Activated CD8-positive, alpha-beta T cell treated with anti-CD3 and anti-CD28 coated beads for 36 hours (primary cell): Measurements from ENCODE around the gene TFEB. TPM values are rescaled to one million over a fixed set of nuclear protein-coding genes. Genes with fewer than 3 reads are reported as not detected.

Source experiments
- ATAC-seq: fragments of 200-7000 bp; cut with Tn5 transposase; one replicate; pipeline ENCODE4 v1.10.0; 2021; ENCODE audit warnings: mild to moderate bottlenecking, moderate library complexity
- CTCF ChIA-PET: fragments of 350-600 bp; sonication (Branson Sonifier 250); formaldehyde crosslinking; loops from one replicate; lab custom pipeline; 2021; ENCODE audit warnings: antibody characterized with exemption; lab: Charles Lee
- POLR2A ChIA-PET: fragments of 350-600 bp; sonication (Branson Sonifier 250); formaldehyde crosslinking; loops from one replicate; lab custom pipeline; 2021; ENCODE audit warnings: antibody characterized with exemption; lab: Charles Lee
- DNase-seq: peaks from one replicate; pipeline ENCODE4 v3.0.0-alpha.2; 2020
- H3K27ac Mint-ChIP-seq: one replicate; pipeline ENCODE4 v1.8.0; 2021; ENCODE audit warnings: mild to moderate bottlenecking, mixed read lengths
- H3K27me3 Mint-ChIP-seq: one replicate; pipeline ENCODE4 v1.8.0; 2021; ENCODE audit warnings: mixed read lengths
- H3K36me3 Mint-ChIP-seq: one replicate; pipeline ENCODE4 v1.8.0; 2021; ENCODE audit warnings: low read depth, mixed read lengths
- H3K4me1 Mint-ChIP-seq: one replicate; pipeline ENCODE4 v1.8.0; 2021; ENCODE audit warnings: low read depth, mixed read lengths
- H3K4me3 Mint-ChIP-seq: one replicate; pipeline ENCODE4 v1.8.0; 2021; ENCODE audit warnings: mild to moderate bottlenecking, moderate library complexity, mixed read lengths
- H3K9me3 Mint-ChIP-seq: one replicate; pipeline ENCODE4 v1.8.0; 2021; ENCODE audit warnings: mixed read lengths
- intact Hi-C: fragments of 100-400 bp; cut with micrococcal nuclease; formaldehyde crosslinking; loops from one replicate; pipeline ENCODE4 v1.10.0; 2022
- total RNA-seq, 2 experiments: library from RNA; stranded (reverse); gene quantifications; one replicate each; pipeline ENCODE4 v1.2.3, GENCODE V29; 2021
- TF ChIP-seq, protein P1 (sequence below): fragments of 200-600 bp; IDR thresholded peaks from one replicate; pipeline ENCODE4 v1.8.0; 2022; ENCODE audit warnings: antibody characterized with exemption, mild to moderate bottlenecking

The TFEB gene
- total RNA-seq, 2 experiments from 2014 or later = 14.6 to 15.9 TPM

DNA sequence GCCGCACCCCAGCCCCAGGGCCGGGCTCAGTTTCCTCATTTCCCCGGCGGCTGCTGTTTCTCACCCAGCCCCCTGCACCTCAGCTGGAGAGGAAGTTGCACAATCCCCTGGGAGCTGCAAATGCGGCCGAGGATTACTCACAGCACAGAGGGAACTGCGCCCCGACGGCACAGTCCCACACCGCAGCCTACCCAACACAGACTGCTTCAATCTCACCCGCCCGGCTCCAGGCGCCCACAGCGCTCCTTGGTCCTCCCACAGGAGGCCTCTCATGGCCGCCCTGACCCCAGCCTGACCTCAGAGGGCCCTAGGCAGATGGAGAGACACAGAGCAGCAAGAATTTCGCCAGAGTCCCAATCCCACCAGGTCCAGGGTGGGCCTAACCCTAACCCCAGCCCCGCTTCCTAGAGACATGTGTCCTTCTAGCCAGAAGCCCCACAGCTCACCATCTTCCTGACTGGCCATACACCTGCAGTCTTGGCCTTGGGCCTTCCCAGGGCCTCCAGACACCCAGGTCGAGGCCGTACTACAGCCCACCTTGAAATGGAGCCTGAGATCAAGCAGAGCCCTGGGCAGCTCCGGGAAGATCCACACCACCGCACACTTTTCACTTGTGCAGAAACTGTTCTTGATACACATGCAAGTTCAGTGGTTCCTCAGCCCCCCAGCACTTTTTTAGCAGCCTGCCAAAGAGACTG is 11.7 kb downstream of the TFEB start:
- ATAC-seq (no peak), DNase-seq (no peak)
- Mint-ChIP-seq H3K27ac (no peak overlapping the region), H3K9me3 (no peaks in the 10 kb centered on the region), H3K36me3 (no peaks in the 10 kb centered on the region), H3K4me3 (no peak overlapping the region), H3K27me3 (no peaks in the 10 kb centered on the region), H3K4me1 (peaks cover 5% of the 10 kb centered on the region)
- intact Hi-C loops = no loop called here
- TF ChIP-seq, protein P1, sequence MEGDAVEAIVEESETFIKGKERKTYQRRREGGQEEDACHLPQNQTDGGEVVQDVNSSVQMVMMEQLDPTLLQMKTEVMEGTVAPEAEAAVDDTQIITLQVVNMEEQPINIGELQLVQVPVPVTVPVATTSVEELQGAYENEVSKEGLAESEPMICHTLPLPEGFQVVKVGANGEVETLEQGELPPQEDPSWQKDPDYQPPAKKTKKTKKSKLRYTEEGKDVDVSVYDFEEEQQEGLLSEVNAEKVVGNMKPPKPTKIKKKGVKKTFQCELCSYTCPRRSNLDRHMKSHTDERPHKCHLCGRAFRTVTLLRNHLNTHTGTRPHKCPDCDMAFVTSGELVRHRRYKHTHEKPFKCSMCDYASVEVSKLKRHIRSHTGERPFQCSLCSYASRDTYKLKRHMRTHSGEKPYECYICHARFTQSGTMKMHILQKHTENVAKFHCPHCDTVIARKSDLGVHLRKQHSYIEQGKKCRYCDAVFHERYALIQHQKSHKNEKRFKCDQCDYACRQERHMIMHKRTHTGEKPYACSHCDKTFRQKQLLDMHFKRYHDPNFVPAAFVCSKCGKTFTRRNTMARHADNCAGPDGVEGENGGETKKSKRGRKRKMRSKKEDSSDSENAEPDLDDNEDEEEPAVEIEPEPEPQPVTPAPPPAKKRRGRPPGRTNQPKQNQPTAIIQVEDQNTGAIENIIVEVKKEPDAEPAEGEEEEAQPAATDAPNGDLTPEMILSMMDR = no peak
- CTCF ChIA-PET = no interaction called here
- POLR2A ChIA-PET = interaction anchor here (1.5 kb wide), 1 partner anchor 9 kb away, joined by 4 read pairs; no protein-coding TSS in a partner anchor

DNA sequence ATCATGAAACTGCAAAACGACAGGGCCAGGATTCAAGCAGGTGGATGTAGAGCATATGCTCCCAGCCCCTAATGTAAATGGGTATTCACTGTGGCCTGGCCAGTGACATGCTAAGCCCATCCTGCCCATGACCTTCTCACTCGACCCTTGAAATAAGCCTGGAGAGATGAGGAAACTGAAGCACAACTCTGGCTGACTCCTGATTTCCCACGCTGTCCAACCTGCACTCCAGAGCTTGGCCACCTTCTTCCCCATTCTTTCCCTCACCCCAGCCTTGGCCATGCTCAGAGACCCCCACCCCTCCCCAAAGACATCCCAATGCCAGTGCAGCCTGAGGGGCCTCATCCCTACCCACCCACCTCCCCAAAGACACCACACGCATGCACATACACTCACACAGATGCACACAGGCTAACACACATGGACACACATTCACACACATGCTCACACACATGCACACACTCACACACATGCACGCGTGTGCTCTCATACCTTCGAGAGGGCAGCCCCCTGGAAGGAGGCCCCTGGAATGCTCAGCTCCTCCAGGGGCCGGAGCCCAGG is 12.4 kb downstream of the TFEB start:
- DNase-seq = no peak
- H3K36me3 Mint-ChIP-seq = no peaks in the 10 kb centered on the region
- H3K4me1 Mint-ChIP-seq = peaks cover 5% of the 10 kb centered on the region
- H3K27me3 Mint-ChIP-seq = no peaks in the 10 kb centered on the region
- intact Hi-C loops = no loop called here
- H3K27ac Mint-ChIP-seq = no peak overlapping the region
- TF ChIP-seq, protein P1 = no peak
- no peak for ATAC-seq
- ChIA-PET CTCF (no interaction called here), POLR2A (interaction anchor here (0.7 to 1.5 kb wide), 2 partner anchors 8 to 9 kb away, joined by 3 to 4 read pairs; no protein-coding TSS in a partner anchor)
- no peak overlapping the region for H3K4me3 Mint-ChIP-seq
- H3K9me3 Mint-ChIP-seq = no peaks in the 10 kb centered on the region

DNA sequence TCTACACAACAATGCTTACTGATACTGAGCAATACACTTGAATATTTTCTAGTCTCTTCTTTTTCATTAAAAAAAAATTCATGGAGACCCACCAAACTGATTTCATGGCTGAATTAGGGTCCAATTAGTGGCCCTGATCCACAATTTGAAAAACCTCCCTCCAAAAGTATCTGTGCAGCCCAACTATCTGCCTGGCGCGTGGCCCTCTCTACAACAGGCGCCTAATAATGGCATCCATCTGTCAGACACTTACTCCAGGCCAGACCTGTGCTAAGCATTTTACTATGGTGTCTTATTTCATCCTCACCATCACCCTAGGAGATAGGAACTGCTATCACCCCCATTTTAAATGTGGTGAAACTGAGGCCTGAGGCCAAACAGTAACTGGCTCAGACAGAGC is 14.0 kb downstream of the TFEB start:
- H3K4me3 Mint-ChIP-seq = no peak overlapping the region
- peaks cover 10% of the 10 kb centered on the region for H3K4me1 Mint-ChIP-seq
- H3K36me3 Mint-ChIP-seq = no peaks in the 10 kb centered on the region
- intact Hi-C loops = no loop called here
- no peak for DNase-seq
- TF ChIP-seq, protein P1 = no peak
- H3K9me3 Mint-ChIP-seq = no peaks in the 10 kb centered on the region
- POLR2A ChIA-PET = no interaction called here
- CTCF ChIA-PET = interaction anchor here (1.1 kb wide), 2 partner anchors 13 to 38 kb away, joined by 3 to 4 read pairs; no protein-coding TSS in a partner anchor
- H3K27me3 Mint-ChIP-seq = no peaks in the 10 kb centered on the region
- no peak for ATAC-seq
- H3K27ac Mint-ChIP-seq = no peak overlapping the region

DNA sequence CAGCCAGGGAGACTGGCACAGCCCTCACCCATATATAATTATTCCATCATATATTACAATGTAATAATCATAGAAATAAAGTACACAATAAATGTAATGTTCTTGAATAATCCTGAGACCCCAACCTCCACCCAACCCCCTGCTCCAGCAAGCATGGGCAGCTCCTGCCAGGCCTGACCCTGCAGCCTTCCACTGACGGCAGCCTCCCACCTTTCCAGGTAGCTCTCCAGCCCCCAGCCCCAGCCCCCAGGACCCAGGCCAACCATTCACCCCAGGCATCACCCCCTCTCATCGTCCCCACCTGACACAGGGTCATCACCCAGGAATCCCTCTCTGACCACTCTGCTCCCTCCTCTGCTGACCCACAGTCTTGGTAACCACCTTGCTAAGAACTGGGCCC is 14.6 kb downstream of the TFEB start:
- no peak overlapping the region for H3K4me3 Mint-ChIP-seq
- ChIA-PET CTCF (no interaction called here), POLR2A (interaction anchor here (1.2 kb wide), 2 partner anchors 15 to 36 kb away, joined by 3 to 4 read pairs; partner anchors contain the start of gene TFEB)
- no peak for DNase-seq
- H3K4me1 Mint-ChIP-seq = peaks cover 17% of the 10 kb centered on the region
- no peaks in the 10 kb centered on the region for H3K27me3 Mint-ChIP-seq
- no peaks in the 10 kb centered on the region for H3K9me3 Mint-ChIP-seq
- no peaks in the 10 kb centered on the region for H3K36me3 Mint-ChIP-seq
- H3K27ac Mint-ChIP-seq = no peak overlapping the region
- intact Hi-C loops = no loop called here
- no peak for ATAC-seq
- TF ChIP-seq, protein P1 = no peak

DNA sequence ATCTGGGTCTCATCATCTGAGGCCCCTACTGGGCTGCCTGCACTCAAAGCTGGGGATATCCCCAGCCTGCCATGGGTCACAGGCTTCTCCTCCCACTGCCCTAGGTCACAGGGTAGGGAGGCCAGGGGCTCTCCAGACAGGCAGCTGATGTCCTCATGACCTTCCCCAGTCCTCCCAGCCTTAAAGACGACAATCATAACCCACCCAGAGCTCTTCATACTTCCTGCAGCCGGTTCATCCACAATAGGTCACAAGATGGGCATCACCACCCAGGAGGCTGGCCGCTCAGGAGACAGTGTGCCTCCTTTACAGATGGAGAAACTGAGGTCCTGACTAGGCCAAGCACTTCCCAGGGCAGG is 15.2 kb downstream of the TFEB start:
- Mint-ChIP-seq H3K36me3 (no peaks in the 10 kb centered on the region), H3K9me3 (no peaks in the 10 kb centered on the region), H3K27ac (no peak overlapping the region), H3K27me3 (no peaks in the 10 kb centered on the region), H3K4me3 (no peak overlapping the region), H3K4me1 (peaks cover 19% of the 10 kb centered on the region)
- TF ChIP-seq, protein P1 = no peak
- intact Hi-C loops = no loop called here
- DNase-seq (no peak), ATAC-seq (no peak)
- ChIA-PET POLR2A (interaction anchor here (1.2 kb wide), 2 partner anchors 15 to 36 kb away, joined by 3 to 4 read pairs; partner anchors contain the start of gene TFEB), CTCF (interaction anchor here (0.7 to 2.0 kb wide), 4 partner anchors 14 to 67 kb away, joined by 3 to 9 read pairs (median 5); partner anchors contain the start of gene TOMM6)
